HG02763 (cell line): ENCODE measurements around the gene SLC39A11.
"Not testable (repeated sequence)": the region's sequence is repeated elsewhere in the genome, so short reads cannot be mapped to it uniquely, and the experiment has no call there.

ENCODE experiments used
- ATAC-seq: cut with Tn5 transposase; IDR thresholded peaks from one replicate; pipeline ENCODE4 v1.9.1; 2021; ENCODE audit warnings: mild to moderate bottlenecking, moderate library complexity; ENCODE audit not compliant: unreplicated experiment

Gene SLC39A11

DNA sequence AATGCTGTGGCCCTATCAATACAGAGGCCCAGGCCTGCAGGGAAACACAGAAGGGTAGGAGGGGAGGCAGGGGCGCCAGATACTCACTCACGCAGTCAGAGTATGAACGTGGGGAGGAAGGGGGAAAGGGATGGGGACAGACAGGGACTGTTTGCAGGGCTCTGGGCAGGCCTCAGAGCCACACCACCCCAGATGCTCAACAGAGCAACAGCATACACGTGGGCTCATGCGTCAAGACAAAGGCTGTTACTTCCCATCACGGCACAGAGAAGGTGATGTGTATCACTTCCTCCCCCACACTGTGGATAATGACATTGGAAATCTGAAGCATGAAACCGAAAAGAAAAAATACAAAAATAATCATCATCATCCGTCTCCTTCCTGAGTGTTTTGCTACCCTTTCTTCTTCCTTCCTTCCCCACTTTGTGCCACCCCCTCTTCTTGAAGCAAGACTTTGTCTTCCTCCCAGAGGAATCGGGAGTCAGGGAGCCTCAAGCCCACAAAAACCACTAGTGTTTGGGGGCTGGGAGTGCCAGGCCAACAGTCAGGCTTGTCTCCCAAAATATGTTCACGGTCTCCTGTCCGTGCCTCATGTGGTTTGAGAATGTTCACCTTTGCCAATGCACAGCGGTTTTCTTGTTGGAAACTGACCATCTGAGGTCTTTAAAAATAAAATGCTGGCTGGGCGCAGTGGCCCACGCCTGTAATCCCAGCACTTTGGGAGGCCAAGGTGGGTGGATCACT, 20.1 kb downstream of the SLC39A11 start:
- no peak for ATAC-seq

DNA sequence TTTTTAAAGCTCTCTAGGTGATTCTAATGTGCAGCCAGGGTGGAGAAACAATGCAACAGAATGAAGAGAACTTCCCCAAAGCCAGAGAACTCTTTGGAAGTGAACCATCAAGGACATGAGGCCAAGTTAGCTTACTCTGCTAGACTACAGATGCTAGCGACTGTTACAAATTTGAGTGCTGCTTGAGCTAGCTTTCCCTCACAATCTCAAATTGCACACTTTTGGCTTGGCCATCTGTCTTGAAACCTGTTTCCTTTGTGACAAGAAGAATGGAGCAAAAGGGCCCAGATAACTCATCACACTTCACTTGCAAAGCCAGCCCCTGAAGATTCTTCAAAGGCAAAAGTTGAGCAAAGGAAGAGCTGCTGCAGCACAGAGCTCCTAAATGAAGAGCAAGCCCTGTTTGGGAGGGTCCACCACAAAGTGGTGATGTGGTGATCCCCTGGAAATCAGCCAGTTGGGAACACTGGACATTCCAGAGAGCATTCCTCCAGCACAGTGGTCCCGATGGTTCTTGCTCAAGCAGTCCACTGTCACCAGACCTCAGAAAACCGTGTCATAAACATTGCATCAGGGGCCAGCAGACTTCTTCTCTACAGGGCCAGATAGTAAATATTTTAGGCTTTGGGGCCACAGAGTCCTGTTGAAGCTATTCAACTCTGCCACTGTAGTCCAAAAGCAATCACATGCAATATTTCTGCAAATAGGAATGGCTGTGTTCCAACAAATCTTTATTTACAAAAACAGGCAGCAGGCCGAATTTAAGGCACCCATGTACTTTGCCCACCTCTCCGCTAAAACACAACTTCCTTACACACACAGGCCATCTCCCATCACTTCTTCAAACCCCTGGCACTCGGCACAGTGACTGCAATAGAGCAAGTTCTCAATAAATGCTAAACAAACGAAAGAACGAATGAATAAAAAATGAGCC, 21.2 kb downstream of the SLC39A11 start:
- no peak for ATAC-seq

DNA sequence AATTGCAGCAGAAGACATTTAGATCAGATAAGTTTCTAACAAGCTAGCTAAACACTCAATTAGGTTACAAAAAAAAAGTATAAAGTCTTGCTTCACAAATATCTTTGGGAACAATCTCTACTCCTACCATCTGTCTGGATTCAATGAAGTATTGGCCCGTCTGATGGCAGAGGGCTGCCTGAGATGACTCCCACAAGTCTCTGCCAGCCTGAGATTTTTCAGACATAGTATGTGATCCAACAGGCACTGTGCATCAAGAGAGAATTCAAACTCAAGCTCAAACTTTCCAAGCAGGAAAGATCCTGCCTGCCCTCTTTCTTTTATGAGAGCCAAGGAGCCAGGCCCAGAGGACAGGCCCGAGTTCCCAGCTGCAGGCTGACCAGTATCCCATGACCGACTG, 22.6 kb downstream of the SLC39A11 start:
- ATAC-seq = no peak

DNA sequence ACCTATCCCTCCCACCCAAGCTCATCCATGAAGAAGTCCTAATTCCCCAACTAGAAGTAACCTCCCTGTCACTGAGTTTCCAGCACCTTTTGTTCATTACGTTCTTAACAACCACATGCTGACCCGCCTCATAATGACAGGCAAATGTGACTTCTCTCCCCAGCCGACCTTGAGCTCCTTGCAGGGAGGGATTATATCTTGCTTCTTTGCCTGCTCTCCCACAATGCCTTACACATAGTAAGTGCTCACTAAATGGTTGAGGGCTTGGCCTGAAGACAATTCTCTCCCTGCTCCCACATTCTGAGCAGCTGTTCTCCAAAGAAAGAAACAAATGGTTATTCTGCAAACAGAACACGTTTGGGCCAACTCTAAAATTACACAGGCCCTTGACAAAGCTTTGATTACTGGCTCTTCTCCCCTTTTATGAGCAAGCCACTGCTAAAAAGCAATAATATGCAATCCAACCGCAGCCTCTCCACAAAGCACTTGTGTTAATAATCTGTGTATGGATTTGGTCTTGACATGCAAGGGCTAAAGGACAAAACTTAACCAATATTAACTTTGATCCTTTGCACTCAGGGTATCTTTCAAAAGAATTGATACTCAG, 23.2 kb downstream of the SLC39A11 start:
- ATAC-seq = no peak

DNA sequence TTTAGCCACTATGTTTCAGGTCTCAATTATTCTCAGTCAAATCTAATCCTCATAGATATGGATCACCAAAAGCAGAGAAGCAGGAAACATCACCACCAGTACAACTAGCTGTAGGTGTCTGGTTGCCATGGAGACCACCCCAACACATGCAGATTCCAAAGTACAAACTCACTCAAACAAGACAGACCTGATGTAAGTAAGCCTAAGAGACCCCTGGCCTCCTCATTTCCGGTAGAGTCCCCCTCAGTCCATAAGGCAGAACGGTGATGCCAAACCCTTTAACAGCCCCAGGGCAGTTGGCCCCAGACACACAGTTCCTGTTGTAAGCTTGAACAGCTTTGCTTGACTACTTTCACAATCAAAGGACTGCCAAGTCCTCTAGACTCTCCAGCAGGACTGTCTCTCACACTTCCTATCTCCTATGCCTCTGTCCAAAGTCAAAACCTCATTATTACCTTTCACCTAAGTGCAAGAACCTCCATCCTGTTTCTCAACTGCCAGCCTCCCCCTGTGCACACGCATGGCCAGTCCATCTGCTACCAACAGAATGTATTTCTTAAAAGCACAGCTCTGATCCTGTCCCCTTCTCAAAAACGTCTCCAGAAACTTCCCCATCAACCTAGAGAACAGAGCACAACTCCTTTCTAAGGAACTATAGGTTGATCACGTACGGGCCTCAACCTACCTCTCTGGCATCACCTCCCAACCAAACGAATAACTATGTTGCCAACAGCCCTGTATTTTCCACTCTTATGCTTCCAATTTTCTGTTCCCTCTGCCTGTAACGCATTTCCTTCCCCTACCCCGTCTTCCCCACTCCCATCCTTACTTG, 23.9 kb downstream of the SLC39A11 start:
- no peak for ATAC-seq

DNA sequence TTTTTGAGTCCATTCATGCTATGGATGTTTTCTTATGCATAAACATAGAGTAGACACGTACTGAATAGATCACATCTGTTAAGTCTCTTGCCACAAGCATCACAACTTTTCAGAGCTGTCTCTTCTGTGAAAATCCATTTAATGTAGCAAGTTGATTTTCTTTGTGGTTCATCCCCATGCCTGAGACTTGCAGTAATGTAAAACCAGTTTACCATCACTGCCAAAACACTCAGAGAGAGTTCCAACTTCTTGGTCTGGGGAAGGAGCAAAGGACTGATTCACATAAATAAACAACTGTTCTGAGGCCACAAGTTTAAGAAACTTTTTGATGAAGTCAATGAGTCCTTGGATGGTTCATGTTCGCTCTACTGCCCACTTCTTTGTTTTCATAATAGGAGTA, 24.8 kb downstream of the SLC39A11 start:
- ATAC-seq = not testable (repeated sequence)

DNA sequence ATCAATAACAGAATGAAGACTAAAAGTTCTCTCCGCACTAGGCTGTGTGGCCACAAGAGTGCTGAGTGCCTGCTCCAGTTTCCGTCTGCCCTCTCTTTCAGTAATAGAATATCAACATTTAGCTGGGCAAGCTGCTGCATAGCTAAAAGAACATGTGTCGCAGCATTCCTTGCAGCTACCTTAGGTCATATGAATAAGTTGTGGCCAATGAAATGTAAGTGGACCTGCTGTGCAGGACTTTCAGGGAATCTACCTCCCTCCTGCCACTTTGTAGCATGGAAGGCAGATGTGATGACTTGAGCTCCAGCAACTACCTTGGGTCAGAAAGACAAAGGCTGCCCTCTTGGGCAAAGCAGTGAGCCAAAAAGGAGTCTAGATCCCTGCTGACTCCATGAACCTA, 25.4 kb downstream of the SLC39A11 start:
- ATAC-seq = no peak

DNA sequence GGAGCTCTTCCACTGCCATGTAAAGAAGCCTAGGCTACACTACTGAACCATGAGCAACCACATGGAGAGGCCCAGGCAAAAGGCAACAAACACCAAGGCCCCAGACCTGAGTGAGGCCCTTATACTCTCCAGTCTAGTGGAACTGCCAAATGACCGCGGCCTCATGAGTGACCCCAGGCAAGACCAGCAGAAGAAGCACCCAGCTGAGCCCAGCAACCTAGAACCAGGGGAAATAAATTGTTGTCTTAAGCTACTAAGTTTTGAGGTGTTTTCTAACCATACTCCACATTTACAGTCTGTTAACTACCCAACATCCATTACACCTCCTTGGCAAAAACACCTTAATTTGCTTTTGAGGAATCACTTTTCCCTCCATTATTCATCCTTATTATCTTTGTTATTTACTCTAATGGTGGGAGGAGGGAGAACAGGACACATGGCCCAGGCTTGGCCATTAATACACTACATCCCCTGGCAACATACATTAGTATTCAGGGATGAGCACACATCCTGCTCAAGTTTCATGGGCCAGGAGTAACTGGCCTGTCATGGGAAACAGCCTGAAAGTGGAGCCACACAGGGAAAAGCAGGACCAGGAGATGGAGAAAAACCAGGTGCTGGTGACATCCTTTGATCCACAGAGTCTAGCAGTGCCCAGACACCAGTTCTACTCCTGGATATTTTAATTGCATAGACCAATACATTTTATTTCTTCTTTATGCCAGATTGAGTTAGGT, 26.2 kb downstream of the SLC39A11 start:
- ATAC-seq = no peak

DNA sequence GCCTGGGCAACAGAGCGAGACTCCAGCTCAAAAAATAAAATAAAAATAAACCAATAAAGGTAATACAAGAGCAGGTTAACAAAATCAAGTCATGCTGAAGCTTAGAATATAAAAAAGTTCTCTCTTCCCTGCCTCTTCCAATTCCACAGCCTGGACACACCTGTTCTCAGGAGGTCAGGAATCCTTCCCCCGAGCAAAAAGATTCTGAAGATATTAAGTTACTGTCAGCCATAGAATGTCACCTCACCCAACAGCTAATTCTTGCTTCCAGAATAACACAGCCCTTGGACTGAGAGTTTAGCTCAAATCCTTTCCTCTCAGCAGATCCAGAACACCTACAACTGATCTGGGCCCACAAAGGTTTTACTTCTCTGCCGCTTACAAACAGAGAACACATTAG, 27.1 kb downstream of the SLC39A11 start:
- ATAC-seq = no peak

DNA sequence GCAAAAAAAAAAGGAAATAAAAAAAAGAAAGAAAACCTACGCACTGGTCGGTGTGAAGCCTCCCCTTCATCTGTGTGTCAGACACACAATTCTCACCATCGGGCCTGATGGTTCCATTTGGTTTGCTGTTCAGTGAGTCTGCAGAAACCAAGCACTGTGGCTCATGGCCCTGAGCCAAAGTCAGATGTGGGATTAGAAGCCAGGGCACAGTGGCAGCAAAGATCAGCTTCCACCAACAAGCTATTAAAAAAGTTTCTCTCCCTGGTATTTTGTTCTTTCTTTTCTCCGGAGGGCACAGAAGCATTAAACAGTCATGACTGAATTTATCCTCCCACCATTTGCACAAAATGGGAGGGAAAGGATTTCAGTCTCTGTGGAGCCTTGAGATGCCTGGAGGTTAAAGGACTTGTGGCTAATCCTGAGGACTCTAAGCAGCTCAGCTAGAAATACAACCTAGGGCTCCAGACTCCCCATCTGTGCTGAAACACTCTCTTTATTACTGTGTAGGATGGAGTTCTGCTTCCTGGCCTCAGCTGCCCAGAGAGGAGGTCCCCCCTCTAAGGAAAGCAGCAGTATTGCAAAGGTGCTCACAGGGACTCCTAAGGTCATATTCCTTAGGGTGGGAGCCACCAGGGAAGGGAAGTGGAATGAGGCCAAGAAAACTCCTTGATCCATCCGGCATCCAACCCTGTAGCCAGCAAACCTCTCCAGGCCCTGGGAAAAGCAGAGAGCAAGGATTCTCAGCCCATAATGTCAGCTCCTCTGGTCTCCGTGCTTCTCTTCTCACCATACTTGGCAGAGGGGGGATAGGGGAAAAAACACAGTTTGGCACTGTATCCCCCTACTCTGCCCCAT, 28.2 kb downstream of the SLC39A11 start:
- no peak for ATAC-seq

DNA sequence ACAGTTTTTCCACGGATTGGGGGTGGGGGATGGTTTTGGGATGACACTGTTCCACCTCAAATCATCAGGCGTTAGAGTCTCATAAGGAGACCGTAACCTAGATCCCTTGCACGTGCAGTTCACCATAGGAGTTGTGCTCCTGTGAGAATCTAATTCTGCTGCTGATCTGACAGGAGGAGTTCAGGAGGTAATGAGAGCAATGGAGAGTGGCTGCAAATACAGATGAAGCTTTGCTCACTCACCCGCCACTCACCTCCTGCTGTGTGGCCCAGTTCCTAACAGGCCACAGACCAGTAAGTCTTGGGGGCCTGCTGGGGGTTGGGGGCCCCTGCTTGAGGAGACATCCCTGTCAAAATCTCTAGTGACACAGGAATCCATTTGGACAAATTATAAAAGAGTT, 29.8 kb downstream of the SLC39A11 start:
- ATAC-seq = no peak

DNA sequence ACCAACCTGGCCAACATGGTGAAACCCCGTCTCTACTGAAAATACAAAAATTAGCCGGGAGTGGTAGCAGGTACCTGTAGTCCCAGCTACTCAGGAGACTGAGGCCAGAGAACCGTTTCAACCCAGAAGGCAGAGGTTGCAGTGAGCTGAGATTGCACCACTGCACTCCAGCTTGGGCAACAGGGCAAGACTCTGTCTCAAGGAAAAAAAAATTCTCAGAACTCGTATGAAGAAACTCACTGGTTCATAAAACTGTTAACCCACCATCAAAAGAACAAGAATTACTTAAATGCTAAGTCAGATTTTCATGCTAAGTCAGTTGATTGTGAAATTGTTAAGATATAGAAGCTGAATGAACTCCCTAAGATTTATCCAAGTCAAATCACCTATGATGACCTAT, 31.3 kb downstream of the SLC39A11 start:
- ATAC-seq = no peak

DNA sequence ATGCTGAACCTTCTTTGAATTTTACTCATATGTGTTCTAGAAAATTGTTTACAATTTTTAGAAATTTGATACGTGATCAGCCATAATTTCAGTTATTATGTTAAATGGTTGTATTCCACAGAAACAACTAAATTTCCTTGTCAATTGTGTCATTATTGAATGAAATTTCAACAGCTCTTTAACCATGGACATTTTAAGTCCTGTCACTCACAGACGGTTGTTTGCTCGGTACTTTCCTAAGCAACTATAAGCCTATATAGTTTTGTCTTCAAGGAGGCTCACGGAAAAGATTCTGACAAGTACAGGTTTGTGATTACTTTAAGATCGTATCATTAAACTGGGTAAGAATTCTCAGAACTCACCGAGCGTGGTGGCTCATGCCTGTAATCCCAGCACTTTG, 31.8 kb downstream of the SLC39A11 start:
- no peak for ATAC-seq

DNA sequence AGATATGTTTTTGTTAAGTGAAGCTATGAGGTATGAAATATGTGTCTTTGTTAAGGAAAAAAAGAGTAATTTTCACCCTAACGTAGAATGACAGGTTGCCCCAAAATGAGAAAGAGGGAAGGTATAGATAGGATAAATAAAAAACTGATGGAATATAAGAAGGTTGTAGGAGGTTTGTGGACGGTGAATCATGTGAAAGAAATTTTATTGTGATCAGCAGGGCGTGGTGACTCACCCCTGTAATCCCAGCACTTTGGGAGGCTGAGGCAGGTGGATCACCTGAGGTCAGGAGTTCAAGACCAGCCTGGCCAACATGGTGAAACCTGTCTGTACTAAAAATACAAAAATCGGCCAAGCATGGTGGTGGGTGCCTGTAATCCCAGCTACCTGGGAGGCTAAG, 32.8 kb downstream of the SLC39A11 start:
- ATAC-seq = not testable (repeated sequence)

DNA sequence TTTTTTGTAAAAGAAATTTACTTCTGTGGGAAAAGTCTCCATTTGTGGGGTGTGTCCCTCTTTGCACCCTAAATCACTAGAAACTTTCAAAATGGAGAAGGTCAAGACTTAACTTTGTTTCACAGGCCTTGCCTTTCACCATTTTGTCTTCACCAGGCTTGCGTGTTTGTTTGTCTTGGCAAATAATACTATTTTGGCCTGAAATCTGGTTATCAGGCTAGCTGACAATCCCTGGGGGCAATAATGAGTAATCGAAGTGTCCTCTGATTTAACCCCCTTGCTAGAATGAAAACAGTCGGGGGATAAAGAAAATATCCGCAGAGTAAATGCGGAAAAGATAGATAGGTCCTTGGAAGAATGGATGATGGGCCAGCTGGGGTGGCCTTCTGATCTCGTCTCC, 34.5 kb downstream of the SLC39A11 start:
- ATAC-seq = no peak

DNA sequence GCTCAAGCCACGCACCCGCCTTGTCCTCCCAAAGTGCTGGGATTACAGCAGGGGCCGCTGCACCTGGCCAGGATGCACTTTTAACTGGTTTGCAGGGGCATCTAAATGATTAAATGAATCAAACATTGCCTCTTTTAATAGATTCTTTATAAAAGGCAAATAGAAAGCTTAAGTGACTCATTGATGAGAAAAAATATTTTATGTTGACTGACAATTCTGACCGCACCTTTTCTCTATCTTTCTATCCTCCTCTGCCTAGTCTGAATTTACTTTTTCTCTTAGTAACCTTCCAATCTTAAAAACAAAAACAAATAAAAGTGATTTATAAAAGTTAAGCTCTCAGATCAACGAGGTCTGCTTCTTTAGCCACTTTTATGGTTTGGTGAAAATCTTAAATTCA, 35.3 kb downstream of the SLC39A11 start:
- ATAC-seq = no peak

DNA sequence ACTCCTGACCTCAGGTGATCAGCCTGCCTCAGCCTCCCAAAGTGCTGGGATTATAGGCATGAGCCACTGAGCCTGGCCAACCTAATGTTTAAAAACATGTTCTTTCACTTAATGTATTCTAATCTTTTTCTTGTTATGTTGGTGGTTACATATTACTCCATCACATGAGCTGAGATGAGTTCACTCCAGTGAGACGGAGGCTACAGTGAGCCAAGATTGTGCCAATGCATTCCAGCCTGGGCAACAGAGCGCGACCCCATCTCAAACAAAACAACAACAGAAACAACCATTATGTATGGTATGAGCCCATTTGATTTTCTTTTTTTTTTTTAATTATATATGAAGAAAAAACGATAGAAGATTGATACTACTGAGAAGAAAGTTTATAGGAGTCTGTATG, 39.6 kb downstream of the SLC39A11 start:
- ATAC-seq = no peak

DNA sequence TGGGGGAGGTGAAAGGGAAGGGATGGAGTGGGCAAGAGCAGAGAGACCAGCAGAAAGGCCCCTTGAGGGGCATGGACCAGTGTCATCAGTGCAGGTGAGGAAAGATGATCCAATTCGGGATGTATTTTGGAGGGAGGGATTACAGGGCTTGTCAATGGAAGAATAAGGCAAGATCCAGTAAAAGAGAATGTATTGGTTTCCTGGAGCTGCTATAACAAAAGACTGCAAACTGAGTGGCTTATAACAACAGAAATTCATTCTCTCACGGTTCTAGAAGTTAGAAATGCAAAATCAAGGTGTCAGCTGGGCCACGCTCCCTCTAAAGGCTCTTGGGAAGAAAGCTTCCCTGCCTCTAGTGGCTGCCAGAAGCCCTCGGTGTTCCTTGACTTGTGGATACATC, 41.7 kb downstream of the SLC39A11 start:
- no peak for ATAC-seq

DNA sequence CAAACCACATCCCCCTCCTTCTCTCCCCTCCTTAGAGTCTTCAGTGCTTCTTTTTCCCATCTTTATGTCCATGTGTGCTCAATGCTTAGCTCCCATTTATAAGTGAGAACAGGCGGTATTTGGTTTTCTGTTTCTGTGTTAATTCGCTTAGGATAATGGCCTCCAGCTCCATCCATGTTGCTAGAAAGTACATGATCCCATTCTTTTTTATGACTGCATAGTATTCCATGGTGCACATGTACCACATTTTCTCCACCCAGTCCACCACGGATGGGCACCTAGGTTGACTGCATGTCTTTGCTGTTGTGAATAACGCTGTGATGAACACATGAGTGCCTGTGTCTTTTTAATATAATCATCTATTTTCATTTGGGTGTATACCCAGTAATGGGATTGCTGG, 44.3 kb downstream of the SLC39A11 start:
- ATAC-seq = no peak
